HUES64 (cell line): ENCODE data around the gene CD200R1L.

Source experiments
- H3K27ac ChIP-seq: 2 replicates; pipeline ENCODE4 v1.7.0; 2013; ENCODE audit warnings: low read depth, low read length, inconsistent platforms
- H3K27me3 ChIP-seq: 2 replicates; pipeline ENCODE4 v1.6.1; 2013; ENCODE audit warnings: mild to moderate bottlenecking, low read length; ENCODE audit not compliant: insufficient read depth
- H3K36me3 ChIP-seq: 2 replicates; pipeline ENCODE4 v1.6.1; 2013; ENCODE audit warnings: mild to moderate bottlenecking, low read length; ENCODE audit not compliant: insufficient read depth
- H3K4me1 ChIP-seq: 2 replicates; pipeline ENCODE4 v1.6.1; 2013; ENCODE audit warnings: mild to moderate bottlenecking, low read length, moderate library complexity; ENCODE audit not compliant: insufficient read depth
- H3K4me3 ChIP-seq: 2 replicates; pipeline ENCODE4 v1.5.1; 2013; ENCODE audit warnings: mild to moderate bottlenecking, low read length, moderate library complexity
- H3K9ac ChIP-seq: 2 replicates; pipeline ENCODE4 v1.6.1; 2013; ENCODE audit warnings: mild to moderate bottlenecking, low read depth, low read length
- H3K9me3 ChIP-seq: 2 replicates; pipeline ENCODE4 v1.6.1; 2013; ENCODE audit warnings: low read depth, low read length; ENCODE audit not compliant: insufficient read depth
- WGBS: fragments of 150-250, 120-280 bp; methylation state at CpG from one replicate; pipeline ENCODE4 v1.1.7; 2013; ENCODE audit warnings: missing lambda C conversion rate; 5-methylcytosine and 5-hydroxymethylcytosine counted together

CD200R1L gene

DNA sequence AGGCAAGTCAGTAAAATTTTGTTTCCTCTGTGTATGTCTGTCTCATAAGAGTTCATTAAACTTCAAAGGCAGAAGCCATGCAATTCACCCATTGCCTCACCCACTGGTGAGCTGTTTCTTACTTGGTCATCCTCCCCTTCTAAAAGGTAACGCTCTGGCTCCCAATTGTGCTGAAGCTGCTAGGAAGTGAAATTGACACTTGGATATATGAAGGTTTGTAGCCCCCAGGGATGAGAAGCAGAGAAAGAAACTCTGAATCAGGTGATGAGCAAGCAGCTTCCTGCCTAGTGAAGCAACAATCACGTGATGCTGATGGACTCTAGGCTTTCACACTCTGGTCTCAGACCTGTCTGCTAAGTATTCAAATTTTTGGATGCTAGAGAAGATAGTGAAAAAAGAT is 70.7 kb downstream of the CD200R1L start:
- 88% methylated on average over 2 of the region's 2 CpGs for WGBS
- no peak overlapping the region for H3K9ac ChIP-seq

DNA sequence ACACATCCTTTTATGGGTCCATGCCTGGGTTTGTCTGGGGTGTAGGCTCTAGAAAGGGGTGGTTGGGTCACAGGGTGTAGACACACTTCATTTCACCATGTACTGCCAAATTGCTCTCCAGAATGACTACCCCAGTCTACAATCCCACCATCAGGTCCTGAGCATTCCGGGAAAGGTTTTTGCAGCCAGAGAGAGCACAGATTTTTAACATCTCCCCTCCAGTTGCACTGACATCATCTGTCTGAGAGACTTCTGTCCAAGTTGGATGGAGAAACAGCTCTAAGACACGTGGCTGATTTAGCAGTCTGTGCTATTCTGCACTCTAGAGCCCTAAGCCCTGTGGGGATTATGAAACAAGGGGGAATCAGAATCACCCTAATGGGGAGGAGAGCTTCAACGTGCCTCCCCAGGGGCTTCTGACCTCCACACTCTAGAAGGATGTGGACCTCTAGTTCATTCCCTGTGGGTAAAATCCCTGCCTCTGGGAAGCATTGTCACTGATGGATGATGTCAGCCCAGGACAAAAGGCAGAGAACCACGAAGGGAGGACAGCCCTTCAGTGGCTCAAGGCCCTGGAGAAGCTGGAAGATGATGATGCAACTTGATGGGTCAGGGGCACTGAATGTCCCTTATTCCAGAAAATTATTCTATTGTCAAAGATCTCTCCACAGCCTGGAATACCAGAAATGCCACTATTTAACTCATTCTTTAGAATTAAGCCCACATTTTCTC is 71.5 kb downstream of the CD200R1L start:
- Histone ChIP-seq H3K9ac (no peak overlapping the region), H3K27ac (no peak overlapping the region), H3K4me1 (no peaks in the 10 kb centered on the region), H3K4me3 (no peak overlapping the region), H3K9me3 (no peaks in the 10 kb centered on the region), H3K27me3 (no peaks in the 10 kb centered on the region), H3K36me3 (no peaks in the 10 kb centered on the region)
- 82% methylated on average over 4 of the region's 4 CpGs for whole genome bisulfite sequencing

More for the DNA sequence above, 70.7 kb downstream of the CD200R1L start:
- Histone ChIP-seq H3K9me3 (no peaks in the 10 kb centered on the region), H3K27ac (no peak overlapping the region), H3K4me1 (no peaks in the 10 kb centered on the region), H3K4me3 (no peak overlapping the region), H3K36me3 (no peaks in the 10 kb centered on the region), H3K27me3 (no peaks in the 10 kb centered on the region)

DNA sequence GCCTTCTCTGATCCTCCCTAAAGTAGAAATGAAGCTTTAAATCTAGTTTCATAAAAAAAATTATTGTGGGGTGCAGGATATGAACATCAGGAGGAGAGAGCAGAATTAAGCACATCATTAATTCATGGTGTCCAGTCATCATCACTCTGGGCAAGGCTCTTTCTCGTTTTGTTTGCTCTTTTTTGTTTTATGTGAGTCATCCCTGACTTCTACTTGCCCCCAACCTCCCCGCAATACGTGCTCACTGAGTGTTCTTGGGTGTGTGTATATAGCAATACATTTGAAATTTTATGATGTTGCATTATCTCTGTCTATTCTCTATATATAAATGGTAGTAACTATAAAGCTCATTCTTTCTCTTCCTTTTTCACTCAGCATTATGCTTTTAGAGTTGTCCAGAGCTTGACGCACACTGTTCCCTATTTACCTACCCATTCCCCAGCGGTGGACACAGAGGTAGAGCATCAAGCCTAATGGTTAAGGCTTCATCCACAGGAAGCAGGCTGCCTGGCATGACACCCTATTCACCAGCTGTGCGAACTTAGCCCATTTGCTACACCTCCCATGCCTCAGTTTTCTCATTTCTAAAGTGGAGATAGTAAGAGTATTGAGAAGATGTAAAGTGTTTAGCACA is 72.3 kb downstream of the CD200R1L start:
- no peak overlapping the region for H3K4me3 ChIP-seq
- H3K9me3 ChIP-seq: no peaks in the 10 kb centered on the region
- no peaks in the 10 kb centered on the region for H3K27me3 ChIP-seq
- H3K9ac ChIP-seq: no peak overlapping the region
- no peaks in the 10 kb centered on the region for H3K36me3 ChIP-seq
- no peaks in the 10 kb centered on the region; the same call in 1 of the 2 replicates for H3K4me1 ChIP-seq
- no peak overlapping the region for H3K27ac ChIP-seq
- 96% methylated on average over 3 of the region's 6 CpGs for WGBS

DNA sequence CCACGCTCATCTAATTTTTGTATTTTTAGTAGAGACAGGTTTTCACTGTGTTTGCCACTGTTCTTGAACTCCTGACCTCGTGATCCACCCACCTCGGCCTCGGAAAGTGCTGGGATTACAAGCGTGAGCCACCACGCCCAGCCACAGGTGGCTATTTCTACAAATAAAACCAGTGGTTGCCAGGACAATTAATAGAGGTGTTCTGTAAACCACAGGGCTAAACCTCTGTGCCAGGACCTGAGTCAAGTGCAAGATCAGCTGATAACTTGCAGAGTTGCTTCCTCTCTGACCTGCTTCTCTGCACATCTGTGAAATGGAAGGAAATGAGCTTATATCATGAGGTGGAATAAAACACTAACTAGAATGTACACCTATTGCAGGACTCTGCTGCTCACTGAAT is 72.8 kb downstream of the CD200R1L start:
- Histone ChIP-seq H3K36me3 (no peaks in the 10 kb centered on the region), H3K4me1 (no peaks in the 10 kb centered on the region; the same call in 1 of the 2 replicates), H3K27ac (no peak overlapping the region), H3K4me3 (no peak overlapping the region), H3K9ac (no peak overlapping the region), H3K27me3 (no peaks in the 10 kb centered on the region), H3K9me3 (no peaks in the 10 kb centered on the region)
- whole genome bisulfite sequencing: 93% methylated on average over 6 of the region's 6 CpGs

DNA sequence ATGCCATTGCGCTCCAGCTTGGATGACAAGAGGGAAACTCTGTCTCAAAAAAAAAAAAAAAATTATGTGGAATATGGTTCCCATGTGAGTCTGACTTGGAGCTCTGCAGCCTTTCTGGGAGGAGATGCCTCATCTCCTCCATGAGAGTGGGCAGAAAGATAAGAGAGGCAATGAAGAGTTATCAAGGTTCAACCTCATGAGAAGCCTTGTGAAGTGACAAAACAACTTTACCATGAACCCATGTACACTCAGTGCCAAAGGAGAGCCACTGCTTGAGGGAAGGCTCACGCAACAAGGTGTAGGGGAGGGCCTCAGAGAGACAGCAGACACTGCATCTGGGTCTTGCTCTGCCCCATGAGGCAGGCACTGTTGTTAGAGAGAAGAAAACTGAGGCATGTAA is 75.7 kb downstream of the CD200R1L start:
- Histone ChIP-seq H3K9me3 (no peaks in the 10 kb centered on the region), H3K27me3 (no peaks in the 10 kb centered on the region), H3K27ac (no peak overlapping the region), H3K4me1 (no peaks in the 10 kb centered on the region; the same call in 1 of the 2 replicates), H3K4me3 (no peak overlapping the region), H3K36me3 (no peaks in the 10 kb centered on the region), H3K9ac (no peak overlapping the region)
- 96% methylated on average over 2 of the region's 2 CpGs for WGBS

DNA sequence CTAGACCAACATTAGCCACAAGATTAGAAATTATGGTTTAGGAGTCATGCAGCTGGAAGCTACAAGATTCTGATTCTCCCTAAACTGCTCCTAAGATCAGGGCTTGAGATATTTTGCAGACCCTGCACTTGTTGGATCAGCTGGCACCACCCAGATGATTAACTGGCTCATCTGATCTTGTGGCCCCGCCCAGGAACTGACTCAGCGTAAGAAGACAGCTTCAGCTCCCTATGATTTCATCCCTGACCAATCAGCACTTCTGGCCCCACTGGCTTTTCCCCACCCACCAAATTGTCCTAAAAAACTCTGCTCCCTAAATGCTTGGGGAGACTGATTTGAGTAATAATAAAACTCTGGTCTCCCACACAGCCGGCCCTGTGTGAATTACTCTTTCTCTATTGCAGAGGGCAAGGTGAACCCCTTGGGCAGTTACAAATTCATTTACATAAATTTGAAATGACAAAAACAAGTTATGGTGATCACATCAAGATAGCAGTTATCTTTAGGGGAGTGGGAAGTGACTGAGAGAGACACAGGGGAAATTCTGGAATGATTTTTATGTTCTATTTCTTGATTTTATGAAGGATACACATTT is 76.5 kb downstream of the CD200R1L start:
- no peak overlapping the region for H3K9ac ChIP-seq

DNA sequence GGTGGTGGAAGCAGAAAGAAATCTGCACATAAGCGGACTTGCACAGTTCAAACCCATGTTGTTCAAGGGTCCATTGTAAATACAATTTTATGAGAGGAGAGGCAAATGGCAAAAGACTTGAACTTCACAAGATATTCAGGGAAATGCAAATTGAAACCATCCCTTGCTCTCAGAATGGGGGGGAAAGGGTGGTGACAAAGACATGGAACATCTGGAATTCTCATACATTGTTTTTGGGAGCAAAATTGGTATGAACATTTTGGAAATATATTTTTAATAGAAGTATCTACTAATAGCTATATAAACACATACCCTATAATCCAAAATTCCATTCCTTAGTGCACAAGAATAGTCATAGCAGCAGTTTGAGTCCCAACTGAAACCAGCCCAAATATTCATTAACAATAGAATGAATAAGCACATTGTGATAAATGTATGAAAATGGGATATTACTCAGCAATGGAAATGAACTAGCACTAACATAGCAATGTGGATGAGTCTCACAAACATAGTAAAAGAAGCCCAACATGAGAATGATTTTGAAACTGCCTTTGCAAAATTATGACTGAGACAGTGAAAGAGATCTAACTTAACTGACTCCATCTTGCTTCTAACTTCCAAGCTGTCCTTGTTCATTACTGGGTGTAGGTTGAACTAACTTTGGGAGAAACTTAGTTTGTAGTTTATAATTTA is 77.2 kb downstream of the CD200R1L start:
- H3K9ac ChIP-seq: no peak overlapping the region
- WGBS: 91% methylated on average over 1 of the region's 1 CpG
- H3K27ac ChIP-seq: no peak overlapping the region
- H3K27me3 ChIP-seq: no peaks in the 10 kb centered on the region
- no peaks in the 10 kb centered on the region for H3K36me3 ChIP-seq
- H3K4me1 ChIP-seq: no peaks in the 10 kb centered on the region; the same call in 1 of the 2 replicates
- H3K9me3 ChIP-seq: no peaks in the 10 kb centered on the region
- H3K4me3 ChIP-seq: no peak overlapping the region

More for the DNA sequence above, 76.5 kb downstream of the CD200R1L start:
- H3K36me3 ChIP-seq: no peaks in the 10 kb centered on the region
- H3K9me3 ChIP-seq: no peaks in the 10 kb centered on the region
- H3K27me3 ChIP-seq: no peaks in the 10 kb centered on the region
- WGBS: 78% methylated on average over 3 of the region's 3 CpGs
- H3K4me3 ChIP-seq: no peak overlapping the region
- no peaks in the 10 kb centered on the region; the same call in 1 of the 2 replicates for H3K4me1 ChIP-seq
- H3K27ac ChIP-seq: no peak overlapping the region; the same call in 1 of the 2 replicates

DNA sequence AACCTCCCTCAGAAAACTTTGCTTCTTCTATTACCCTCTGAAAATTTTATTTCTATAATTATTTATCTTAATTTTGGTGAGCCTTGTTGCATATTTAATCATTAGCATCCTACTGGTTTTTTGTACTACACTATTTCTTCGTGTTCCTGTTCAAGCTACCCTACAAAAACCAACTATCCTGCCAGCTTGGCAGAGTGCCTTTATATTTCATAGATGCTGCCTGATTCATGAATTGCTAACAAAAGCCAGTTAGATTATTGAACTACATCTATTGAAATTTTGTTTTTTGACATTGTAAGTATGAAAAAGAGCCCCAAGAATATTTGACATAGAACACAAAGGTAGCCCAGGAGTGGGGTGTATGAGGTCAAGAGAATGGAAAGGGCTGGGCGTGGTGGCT is 78.9 kb downstream of the CD200R1L start:
- H3K9me3 ChIP-seq: no peaks in the 10 kb centered on the region
- H3K4me1 ChIP-seq: no peaks in the 10 kb centered on the region; the same call in 1 of the 2 replicates
- H3K4me3 ChIP-seq: no peak overlapping the region
- H3K9ac ChIP-seq: no peak overlapping the region
- H3K36me3 ChIP-seq: no peaks in the 10 kb centered on the region
- H3K27me3 ChIP-seq: no peaks in the 10 kb centered on the region
- 93% methylated on average over 2 of the region's 2 CpGs for WGBS
- no peak overlapping the region for H3K27ac ChIP-seq

DNA sequence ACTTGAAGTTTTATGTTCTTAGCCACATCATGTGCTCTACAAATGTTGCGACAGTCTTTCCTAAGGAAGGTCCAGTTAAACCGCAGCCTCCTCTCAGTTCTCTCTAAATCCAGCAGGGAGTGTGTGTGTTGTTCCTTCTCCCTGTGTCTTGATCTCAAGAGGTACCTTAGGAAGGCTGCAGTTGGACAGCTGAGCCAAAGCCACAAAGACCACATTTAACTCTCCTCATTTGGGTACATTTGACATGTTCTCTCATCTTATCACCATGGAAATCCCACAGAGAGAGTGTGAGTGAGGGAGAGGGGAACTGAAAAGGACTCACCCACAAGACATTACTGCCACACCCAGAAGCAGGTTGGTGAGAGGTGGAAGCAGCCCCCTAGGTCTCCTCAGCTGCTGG is 79.5 kb downstream of the CD200R1L start:
- Histone ChIP-seq H3K4me1 (no peaks in the 10 kb centered on the region; the same call in 1 of the 2 replicates), H3K9me3 (no peaks in the 10 kb centered on the region), H3K9ac (no peak overlapping the region), H3K4me3 (no peak overlapping the region), H3K27me3 (no peaks in the 10 kb centered on the region), H3K36me3 (no peaks in the 10 kb centered on the region), H3K27ac (no peak overlapping the region)
- 96% methylated on average over 2 of the region's 2 CpGs for WGBS
